Lower leg skin (tissue), 3 donors: Measurements from ENCODE around the gene CIPC.

Experiments
- CTCF ChIP-seq, 3 donors: fragments of 450-650 bp; IDR thresholded peaks; one replicate each; pipeline ENCODE4 v1.5.1; 2016; ENCODE audit warnings: antibody characterized with exemption in 3 of 3, mild to moderate bottlenecking in 3 of 3, moderate library complexity in 2 of 3
- POLR2A ChIP-seq, 2 donors: fragments of 450-650 bp; IDR thresholded peaks; one replicate each; pipeline ENCODE4 v1.6.1; 2016 to 2017; ENCODE audit warnings: antibody characterized with exemption in 2 of 2, mild to moderate bottlenecking in 1 of 2, moderate library complexity in 1 of 2

- TF ChIP-seq CTCF (IDR thresholded peaks at IDR 0.05) (no peak), POLR2A (IDR thresholded peaks at IDR 0.05) (no peak)
Measured at GRCh38 chr14:77058785-77059184, 39.3 kb upstream of the CIPC start.
